HL-60 (cell line): ENCODE measurements around the gene BCL3.
A peak's percentile ranks its signal among the peaks of the same experiment; 100 is the strongest.

Experiments
- DNase-seq, 2 experiments: peaks; one replicate each; pipeline ENCODE4 v3.0.0-alpha.2; 2010 to 2020; ENCODE audit warnings: low read depth in 1 of 2, low spot score in 1 of 2
- H3K27ac ChIP-seq: fragments of 250-450 bp; sonication (Bioruptor Pico); replicated peaks from 2 replicates; pipeline ENCODE4 v1.5.1; 2020; ENCODE audit warnings: mild to moderate bottlenecking, moderate library complexity
- H3K27me3 ChIP-seq: fragments of 250-450 bp; sonication (Bioruptor Pico); 2 replicates; pipeline ENCODE4 v1.5.1; 2021; ENCODE audit warnings: mild to moderate bottlenecking, moderate library complexity; ENCODE audit not compliant: insufficient read depth, poor library complexity, severe bottlenecking
- H3K4me3 ChIP-seq: replicated peaks from 2 replicates; pipeline ENCODE4 v1.5.1; 2011; ENCODE audit warnings: mild to moderate bottlenecking, control low read depth, low read length; ENCODE audit not compliant: insufficient read depth
- CTCF ChIP-seq: IDR thresholded peaks from one replicate; pipeline ENCODE4 v1.5.1; 2011; ENCODE audit warnings: low read length, control low read depth, inconsistent platforms; ENCODE audit not compliant: insufficient read depth
- GABPA ChIP-seq: IDR thresholded peaks from 2 replicates; pipeline ENCODE4 v1.6.1; 2012; ENCODE audit warnings: low read depth
- POLR2AphosphoS5 ChIP-seq: IDR thresholded peaks from 2 replicates; pipeline ENCODE4 v1.6.1; 2012; ENCODE audit warnings: low read depth
- REST ChIP-seq: IDR thresholded peaks from 2 replicates; pipeline ENCODE4 v1.6.1; 2012; ENCODE audit warnings: low read depth; ENCODE audit not compliant: insufficient replicate concordance
- SPI1 ChIP-seq: IDR thresholded peaks from 2 replicates; pipeline ENCODE4 v1.6.1; 2012; ENCODE audit warnings: low read depth, mild to moderate bottlenecking, borderline replicate concordance

The BCL3 gene

GRCh38 chr19:44731622-44732021 lies 16.9 kb upstream of the BCL3 start:
- H3K27ac ChIP-seq, result no peak overlapping the region
- H3K27me3 ChIP-seq, result no peaks in the 10 kb centered on the region
- TF ChIP-seq POLR2AphosphoS5 (no peak), GABPA (no peak), REST (no peak), CTCF (no peak), SPI1 (no peak)
- DNase-seq, result no peak
- H3K4me3 ChIP-seq, result no peak overlapping the region

GRCh38 chr19:44732235-44733014 lies 16.1 kb upstream of the BCL3 start:
- DNase-seq, result peak in 1 of 2 experiments; percentile 71
- Histone ChIP-seq H3K27ac (no peak overlapping the region), H3K4me3 (no peak overlapping the region), H3K27me3 (no peaks in the 10 kb centered on the region)
- TF ChIP-seq CTCF (no peak), GABPA (no peak), POLR2AphosphoS5 (no peak), REST (no peak), SPI1 (peak; percentile 18; the same call in 1 of the 2 replicates)

DNA sequence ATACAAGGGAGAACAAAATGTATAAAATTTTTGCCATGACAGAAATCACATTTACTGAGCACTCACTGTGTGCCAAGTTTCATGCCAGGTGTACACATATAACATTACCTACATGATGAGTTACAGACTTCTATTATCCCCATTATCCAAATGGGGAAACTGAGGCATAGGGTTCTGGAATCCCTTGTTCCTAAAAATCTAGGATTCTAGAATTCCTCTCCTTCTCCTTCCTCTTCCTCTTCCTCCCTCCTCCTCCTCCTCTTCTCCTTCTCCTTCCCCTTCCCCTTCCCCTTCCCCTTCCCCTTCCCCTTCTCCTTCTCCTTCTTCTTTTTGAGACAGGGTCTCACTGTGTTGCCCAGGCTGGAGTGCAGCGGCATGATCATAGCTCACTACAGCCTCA lies 14.2 kb upstream of the BCL3 start:
- no peak for TF ChIP-seq POLR2AphosphoS5
- TF ChIP-seq REST, result no peak
- no peak for TF ChIP-seq GABPA
- TF ChIP-seq CTCF, result no peak
- no peak for TF ChIP-seq SPI1

More for the DNA sequence above, 14.2 kb upstream of the BCL3 start:
- H3K27ac ChIP-seq, result no peak overlapping the region
- H3K4me3 ChIP-seq, result no peak overlapping the region
- no peaks in the 10 kb centered on the region for H3K27me3 ChIP-seq
- DNase-seq, result no peak
